Measurements from ENCODE around the gene MNAT1. TPM values are rescaled to one million over a fixed set of nuclear protein-coding genes. Genes with fewer than 3 reads are reported as not detected.

MNAT1 gene
- total RNA-seq, 1 experiment from 2014 or later, result 44.6 TPM

DNA sequence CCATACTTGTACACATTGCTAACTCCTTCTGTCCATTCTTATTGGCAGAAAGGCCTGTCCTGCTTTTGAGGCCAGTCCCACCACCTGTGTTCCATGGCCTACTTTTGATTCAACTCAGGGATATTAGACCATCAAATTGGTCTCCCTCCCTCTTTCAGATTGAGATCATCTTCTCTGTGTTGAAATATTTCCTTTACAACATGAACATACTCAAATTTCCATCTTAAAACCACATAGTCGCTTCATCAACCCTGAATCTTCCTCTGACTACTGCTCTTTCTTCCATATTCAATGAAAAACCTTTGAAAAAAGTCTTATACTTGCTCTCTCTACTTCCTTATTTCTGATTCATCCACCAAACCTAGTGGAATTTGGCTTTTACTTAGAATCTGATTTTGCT, 211.4 kb downstream of the MNAT1 start:
- intact Hi-C loops (cut with micrococcal nuclease; ENCODE audit: unreplicated experiment), result no loop called here
- CTCF ChIA-PET, result no interaction called here

DNA sequence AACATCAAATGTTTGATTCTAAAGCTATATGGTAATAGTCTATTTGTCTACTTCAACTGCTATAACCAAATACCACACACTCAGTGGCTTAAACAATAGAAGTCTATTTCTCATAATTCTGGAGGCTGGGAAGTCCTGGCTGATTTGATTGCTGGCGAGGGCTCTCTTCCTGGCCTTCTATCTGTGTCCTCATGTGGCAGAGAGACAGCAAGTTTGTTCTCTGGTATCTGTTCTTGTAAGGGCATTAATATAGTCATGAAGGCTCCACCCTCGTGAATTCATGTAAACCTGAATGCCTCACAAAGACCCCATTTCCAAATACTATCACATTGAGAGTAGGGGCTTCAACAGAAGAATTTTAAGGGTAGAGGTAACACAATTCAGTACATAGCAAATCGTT, 212.2 kb downstream of the MNAT1 start:
- CTCF ChIA-PET, result no interaction called here

More for the DNA sequence above, 211.4 kb downstream of the MNAT1 start:
- TF ChIP-seq, protein P1, sequence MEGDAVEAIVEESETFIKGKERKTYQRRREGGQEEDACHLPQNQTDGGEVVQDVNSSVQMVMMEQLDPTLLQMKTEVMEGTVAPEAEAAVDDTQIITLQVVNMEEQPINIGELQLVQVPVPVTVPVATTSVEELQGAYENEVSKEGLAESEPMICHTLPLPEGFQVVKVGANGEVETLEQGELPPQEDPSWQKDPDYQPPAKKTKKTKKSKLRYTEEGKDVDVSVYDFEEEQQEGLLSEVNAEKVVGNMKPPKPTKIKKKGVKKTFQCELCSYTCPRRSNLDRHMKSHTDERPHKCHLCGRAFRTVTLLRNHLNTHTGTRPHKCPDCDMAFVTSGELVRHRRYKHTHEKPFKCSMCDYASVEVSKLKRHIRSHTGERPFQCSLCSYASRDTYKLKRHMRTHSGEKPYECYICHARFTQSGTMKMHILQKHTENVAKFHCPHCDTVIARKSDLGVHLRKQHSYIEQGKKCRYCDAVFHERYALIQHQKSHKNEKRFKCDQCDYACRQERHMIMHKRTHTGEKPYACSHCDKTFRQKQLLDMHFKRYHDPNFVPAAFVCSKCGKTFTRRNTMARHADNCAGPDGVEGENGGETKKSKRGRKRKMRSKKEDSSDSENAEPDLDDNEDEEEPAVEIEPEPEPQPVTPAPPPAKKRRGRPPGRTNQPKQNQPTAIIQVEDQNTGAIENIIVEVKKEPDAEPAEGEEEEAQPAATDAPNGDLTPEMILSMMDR (IDR thresholded peaks at IDR 0.05; ENCODE audit: unreplicated experiment), result no peak
- no peak overlapping the region for H3K27ac Mint-ChIP-seq (ENCODE audit: unreplicated experiment)
- no TSS peak for BruUV-seq (replicated peaks)
- H3K27me3 Mint-ChIP-seq (ENCODE audit: unreplicated experiment), result no peaks in the 10 kb centered on the region
- no peaks in the 10 kb centered on the region for H3K4me1 Mint-ChIP-seq (ENCODE audit: low read depth, unreplicated experiment)
- no peaks in the 10 kb centered on the region for H3K9me3 Mint-ChIP-seq (ENCODE audit: low read depth, unreplicated experiment)
- no peak overlapping the region for H3K4me3 Mint-ChIP-seq (ENCODE audit: low read depth, unreplicated experiment)
- no peak for DNase-seq
- no peaks in the 10 kb centered on the region for H3K36me3 Mint-ChIP-seq (ENCODE audit: insufficient read depth, unreplicated experiment)

DNA sequence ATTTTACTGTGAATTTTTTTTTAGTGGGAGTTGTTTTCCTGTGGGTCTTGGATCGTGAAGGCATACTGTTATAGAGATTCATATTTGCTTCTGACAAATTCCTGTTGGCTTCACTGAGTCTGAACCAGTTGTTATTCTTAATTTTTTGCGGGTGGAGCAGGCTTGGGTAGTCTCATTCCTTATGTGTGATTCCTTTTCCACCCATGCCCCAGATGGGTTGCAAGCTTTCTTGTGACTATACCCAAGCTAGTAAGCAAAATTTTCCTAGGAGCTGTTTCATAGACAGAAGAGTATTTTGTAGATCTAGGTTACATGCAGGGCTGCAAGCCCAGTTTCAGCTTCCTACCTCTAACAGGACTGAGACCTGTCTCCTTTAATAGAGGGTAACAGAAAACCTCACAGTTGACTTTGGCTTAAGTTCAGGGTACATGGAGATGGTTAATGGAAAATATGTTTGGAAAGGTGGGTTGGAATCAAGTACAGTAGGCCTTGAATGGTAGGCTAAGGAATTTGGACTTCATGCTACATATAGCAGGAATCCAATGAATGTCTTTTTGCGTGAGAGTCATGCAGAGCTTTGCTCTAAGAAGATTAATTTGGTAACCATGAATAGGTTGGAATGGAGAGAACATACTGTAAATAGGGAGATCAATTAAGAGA, 217.3 kb downstream of the MNAT1 start:
- Mint-ChIP-seq H3K27ac (ENCODE audit: unreplicated experiment) (no peak overlapping the region), H3K4me1 (ENCODE audit: low read depth, unreplicated experiment) (no peaks in the 10 kb centered on the region), H3K36me3 (ENCODE audit: insufficient read depth, unreplicated experiment) (no peaks in the 10 kb centered on the region), H3K9me3 (ENCODE audit: low read depth, unreplicated experiment) (peaks cover 4% of the 10 kb centered on the region), H3K27me3 (ENCODE audit: unreplicated experiment) (no peaks in the 10 kb centered on the region), H3K4me3 (ENCODE audit: low read depth, unreplicated experiment) (no peak overlapping the region)
- DNase-seq, result no peak
- intact Hi-C loops (cut with micrococcal nuclease; ENCODE audit: unreplicated experiment), result no loop called here
- BruUV-seq (replicated peaks), result no TSS peak
- TF ChIP-seq, protein P1 (IDR thresholded peaks at IDR 0.05; ENCODE audit: unreplicated experiment), result no peak
- CTCF ChIA-PET, result interaction anchor here (0.7 kb wide), 1 partner anchor 447 kb away, joined by 3 read pairs; no protein-coding TSS in a partner anchor

More for the DNA sequence above, 212.2 kb downstream of the MNAT1 start:
- no TSS peak for BruUV-seq (replicated peaks)
- H3K4me3 Mint-ChIP-seq (ENCODE audit: low read depth, unreplicated experiment), result no peak overlapping the region
- H3K27me3 Mint-ChIP-seq (ENCODE audit: unreplicated experiment), result no peaks in the 10 kb centered on the region
- no peaks in the 10 kb centered on the region for H3K9me3 Mint-ChIP-seq (ENCODE audit: low read depth, unreplicated experiment)
- no peak overlapping the region for H3K27ac Mint-ChIP-seq (ENCODE audit: unreplicated experiment)
- no peak for DNase-seq
- no peaks in the 10 kb centered on the region for H3K4me1 Mint-ChIP-seq (ENCODE audit: low read depth, unreplicated experiment)
- no peaks in the 10 kb centered on the region for H3K36me3 Mint-ChIP-seq (ENCODE audit: insufficient read depth, unreplicated experiment)
- intact Hi-C loops (cut with micrococcal nuclease; ENCODE audit: unreplicated experiment), result no loop called here
- TF ChIP-seq, protein P1 (IDR thresholded peaks at IDR 0.05; ENCODE audit: unreplicated experiment), result no peak

DNA sequence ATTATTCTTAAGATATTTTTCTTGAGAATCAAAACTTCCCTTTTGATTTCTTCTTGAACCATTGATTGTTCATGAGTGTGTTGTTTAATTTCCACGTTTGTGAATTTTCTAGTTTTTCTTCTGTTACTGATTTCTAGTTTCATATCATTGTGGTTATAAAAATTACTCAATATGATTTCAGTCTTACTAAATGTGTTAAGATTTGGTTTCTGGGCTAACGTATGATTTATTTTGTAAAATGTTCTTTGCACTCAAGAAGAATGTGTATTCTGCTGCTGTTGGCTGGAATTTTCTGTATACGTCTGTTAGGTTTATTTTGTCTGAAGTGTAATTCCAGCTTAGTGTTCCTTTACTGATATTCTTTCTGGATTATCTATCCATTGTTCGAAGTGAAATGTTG, 221.6 kb downstream of the MNAT1 start:
- H3K9me3 Mint-ChIP-seq (ENCODE audit: low read depth, unreplicated experiment), result peaks cover 14% of the 10 kb centered on the region
- no TSS peak for BruUV-seq (replicated peaks)
- no peak overlapping the region for H3K4me3 Mint-ChIP-seq (ENCODE audit: low read depth, unreplicated experiment)
- CTCF ChIA-PET, result no interaction called here
- TF ChIP-seq, protein P1 (IDR thresholded peaks at IDR 0.05; ENCODE audit: unreplicated experiment), result no peak
- H3K4me1 Mint-ChIP-seq (ENCODE audit: low read depth, unreplicated experiment), result no peaks in the 10 kb centered on the region
- DNase-seq, result no peak
- intact Hi-C loops (cut with micrococcal nuclease; ENCODE audit: unreplicated experiment), result no loop called here
- no peak overlapping the region for H3K27ac Mint-ChIP-seq (ENCODE audit: unreplicated experiment)
- no peaks in the 10 kb centered on the region for H3K36me3 Mint-ChIP-seq (ENCODE audit: insufficient read depth, unreplicated experiment)
- no peaks in the 10 kb centered on the region for H3K27me3 Mint-ChIP-seq (ENCODE audit: unreplicated experiment)
